ENCODE data around the gene LPAR1.
"Not testable (repeated sequence)": the region's sequence is repeated elsewhere in the genome, so short reads cannot be mapped to it uniquely, and the experiment has no call there.

LPAR1 gene

DNA sequence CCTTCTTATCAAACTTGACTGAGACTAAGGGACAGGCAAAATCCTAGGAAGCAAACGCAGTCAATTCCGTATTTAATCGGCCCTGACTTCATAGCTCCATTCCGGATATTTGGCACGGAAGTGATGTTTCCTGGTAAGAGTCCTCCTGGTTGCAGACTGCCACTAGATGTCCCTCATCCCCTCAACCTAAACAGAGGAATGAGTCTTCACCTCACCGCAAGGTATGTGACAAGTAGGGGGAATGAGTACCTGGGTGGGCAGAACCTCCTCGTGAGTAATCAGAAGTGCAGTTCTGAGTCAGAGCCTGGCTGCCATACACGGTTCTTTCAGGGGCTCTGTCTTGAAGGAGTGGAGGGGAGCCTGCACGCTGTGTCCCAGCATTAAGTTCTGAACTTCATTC, 196.1 kb downstream of the LPAR1 start:
- no peak overlapping the region for H3K27ac Mint-ChIP-seq
- H3K27me3 Mint-ChIP-seq, result peaks cover 4% of the 10 kb centered on the region
- H3K4me3 Mint-ChIP-seq, result no peak overlapping the region
- H3K4me1 Mint-ChIP-seq (ENCODE audit: low read depth), result no peaks in the 10 kb centered on the region
- H3K9me3 Mint-ChIP-seq, result peaks cover 6% of the 10 kb centered on the region
- H3K36me3 Mint-ChIP-seq (ENCODE audit: low read depth), result no peaks in the 10 kb centered on the region

DNA sequence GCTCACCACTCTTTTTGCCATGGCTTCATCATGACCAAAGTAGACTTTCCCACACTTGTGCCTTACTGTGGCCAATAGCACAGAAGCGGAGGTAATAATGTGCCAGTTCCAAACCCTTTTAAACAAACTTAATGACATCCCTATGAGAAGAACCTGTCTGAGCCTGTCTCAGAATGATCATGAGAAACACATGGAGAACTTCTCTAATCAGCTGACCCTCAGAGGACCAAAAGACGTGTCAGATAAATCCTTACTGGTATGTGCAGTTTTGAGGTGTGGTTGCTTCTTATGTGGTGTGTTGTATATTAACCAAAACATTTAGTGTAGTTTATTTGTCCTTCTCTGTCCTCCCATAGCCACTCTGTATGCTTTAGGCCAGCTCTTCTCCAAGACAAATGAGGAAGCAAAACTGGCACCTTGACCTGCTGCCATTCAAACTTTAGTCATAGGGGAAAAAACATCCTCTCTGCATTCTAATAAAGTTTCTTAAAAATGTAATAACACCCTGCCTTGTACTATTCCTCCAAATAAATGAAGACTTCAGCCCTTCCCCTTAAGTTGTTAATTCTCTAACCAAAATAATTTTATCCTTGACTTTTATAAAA, 200.8 kb downstream of the LPAR1 start:
- H3K4me1 Mint-ChIP-seq (ENCODE audit: low read depth), result no peaks in the 10 kb centered on the region
- H3K4me3 Mint-ChIP-seq, result no peak overlapping the region
- no peaks in the 10 kb centered on the region for H3K36me3 Mint-ChIP-seq (ENCODE audit: low read depth)
- H3K9me3 Mint-ChIP-seq, result peaks cover 8% of the 10 kb centered on the region
- no peak overlapping the region for H3K27ac Mint-ChIP-seq
- H3K27me3 Mint-ChIP-seq, result no peaks in the 10 kb centered on the region

GRCh38 chr9:110835859-110836271, 202.4 kb downstream of the LPAR1 start:
- Mint-ChIP-seq H3K27me3 (no peaks in the 10 kb centered on the region), H3K36me3 (ENCODE audit: low read depth) (no peaks in the 10 kb centered on the region), H3K4me3 (no peak overlapping the region), H3K9me3 (peaks cover 8% of the 10 kb centered on the region), H3K27ac (no peak overlapping the region), H3K4me1 (ENCODE audit: low read depth) (no peaks in the 10 kb centered on the region)

- no peaks in the 10 kb centered on the region for H3K27me3 Mint-ChIP-seq
- H3K27ac Mint-ChIP-seq, result no peak overlapping the region
- peaks cover 6% of the 10 kb centered on the region for H3K9me3 Mint-ChIP-seq
- H3K4me3 Mint-ChIP-seq, result no peak overlapping the region
- no peaks in the 10 kb centered on the region for H3K36me3 Mint-ChIP-seq (ENCODE audit: low read depth)
- H3K4me1 Mint-ChIP-seq (ENCODE audit: low read depth), result no peaks in the 10 kb centered on the region
These were observed 202.9 kb downstream of the LPAR1 start for GRCh38 chr9:110835404-110835803.

GRCh38 chr9:110832926-110833325, 205.3 kb downstream of the LPAR1 start:
- H3K4me3 Mint-ChIP-seq, result no peak overlapping the region
- no peaks in the 10 kb centered on the region for H3K27me3 Mint-ChIP-seq
- no peaks in the 10 kb centered on the region for H3K4me1 Mint-ChIP-seq (ENCODE audit: low read depth)
- H3K9me3 Mint-ChIP-seq, result peaks cover 4% of the 10 kb centered on the region
- no peaks in the 10 kb centered on the region for H3K36me3 Mint-ChIP-seq (ENCODE audit: low read depth)
- no peak overlapping the region for H3K27ac Mint-ChIP-seq

DNA sequence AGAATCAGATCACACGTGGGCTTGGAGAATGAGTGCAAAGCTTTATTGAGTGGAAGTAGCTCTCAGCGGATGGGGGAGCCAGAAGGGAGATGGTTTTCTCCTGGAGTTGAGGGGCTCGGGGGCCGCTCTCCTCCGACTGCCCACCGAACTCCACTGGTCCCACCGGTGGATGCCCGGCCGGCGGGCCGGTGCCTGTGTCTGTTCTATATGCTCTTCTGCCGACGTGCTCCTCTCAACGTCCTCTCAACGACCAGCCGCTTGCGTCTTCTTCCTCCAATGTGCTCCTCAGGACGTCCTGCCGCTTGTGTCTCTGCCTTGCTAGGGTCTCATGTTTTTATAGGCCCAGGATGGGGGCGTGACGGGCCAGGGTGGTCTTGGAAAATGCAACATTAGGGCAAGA, 207.8 kb downstream of the LPAR1 start:
- no peaks in the 10 kb centered on the region for H3K4me1 Mint-ChIP-seq (ENCODE audit: low read depth)
- no peaks in the 10 kb centered on the region for H3K27me3 Mint-ChIP-seq
- H3K9me3 Mint-ChIP-seq, result no peaks in the 10 kb centered on the region
- H3K4me3 Mint-ChIP-seq, result no peak overlapping the region
- H3K27ac Mint-ChIP-seq, result no peak overlapping the region
- no peaks in the 10 kb centered on the region for H3K36me3 Mint-ChIP-seq (ENCODE audit: low read depth)

- H3K4me1 Mint-ChIP-seq (ENCODE audit: low read depth), result no peaks in the 10 kb centered on the region
- no peak overlapping the region for H3K4me3 Mint-ChIP-seq
- H3K27ac Mint-ChIP-seq, result no peak overlapping the region
- H3K36me3 Mint-ChIP-seq (ENCODE audit: low read depth), result no peaks in the 10 kb centered on the region
- H3K27me3 Mint-ChIP-seq, result no peaks in the 10 kb centered on the region
- peaks cover 14% of the 10 kb centered on the region for H3K9me3 Mint-ChIP-seq
These were observed 210.0 kb downstream of the LPAR1 start for GRCh38 chr9:110828264-110828663.

DNA sequence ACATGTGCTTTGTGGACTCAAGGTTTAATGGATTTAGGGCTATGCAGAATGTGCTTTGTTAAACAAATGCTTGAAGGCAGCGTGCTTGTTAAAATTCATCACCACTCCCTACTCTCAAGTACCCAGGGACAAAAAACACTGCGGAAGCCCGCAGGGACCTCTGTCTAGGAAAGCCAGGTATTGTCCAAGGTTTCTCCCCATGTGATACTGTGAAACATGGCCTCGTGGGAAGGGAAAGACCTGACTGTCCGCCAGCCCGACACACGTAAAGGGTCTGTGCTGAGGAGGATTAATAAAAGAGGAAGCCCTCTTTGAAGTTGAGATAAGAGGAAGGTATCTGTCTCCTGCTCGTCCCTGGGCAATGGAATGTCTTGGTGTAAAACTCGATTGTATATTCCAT, 211.9 kb downstream of the LPAR1 start:
- not testable (repeated sequence) for H3K4me3 Mint-ChIP-seq; H3K27ac Mint-ChIP-seq; H3K4me1 Mint-ChIP-seq (ENCODE audit: low read depth); H3K36me3 Mint-ChIP-seq (ENCODE audit: low read depth); H3K27me3 Mint-ChIP-seq
- peaks cover 14% of the 10 kb centered on the region for H3K9me3 Mint-ChIP-seq

DNA sequence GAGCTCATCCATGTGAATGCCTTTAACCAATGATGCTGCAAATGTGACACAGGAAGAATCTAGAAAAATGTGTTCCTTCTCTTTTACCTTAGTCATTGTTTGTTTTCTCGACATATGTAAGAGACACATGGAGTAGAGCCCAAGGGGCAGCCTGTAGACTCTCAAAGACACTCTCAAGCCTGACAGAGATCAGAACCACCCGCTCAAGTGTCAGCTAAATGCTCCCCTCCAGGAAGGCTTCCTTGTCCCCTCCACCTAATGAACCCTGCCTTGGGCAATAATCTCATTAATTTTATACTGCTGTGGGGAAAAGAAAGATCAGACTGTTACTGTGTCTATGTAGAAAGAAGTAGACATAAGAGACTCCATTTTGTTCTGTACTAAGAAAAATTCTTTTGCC, 212.3 kb downstream of the LPAR1 start:
- H3K4me3 Mint-ChIP-seq, result no peak overlapping the region
- H3K27ac Mint-ChIP-seq, result no peak overlapping the region
- peaks cover 14% of the 10 kb centered on the region for H3K9me3 Mint-ChIP-seq
- H3K27me3 Mint-ChIP-seq, result no peaks in the 10 kb centered on the region
- H3K4me1 Mint-ChIP-seq (ENCODE audit: low read depth), result no peaks in the 10 kb centered on the region
- no peaks in the 10 kb centered on the region for H3K36me3 Mint-ChIP-seq (ENCODE audit: low read depth)

DNA sequence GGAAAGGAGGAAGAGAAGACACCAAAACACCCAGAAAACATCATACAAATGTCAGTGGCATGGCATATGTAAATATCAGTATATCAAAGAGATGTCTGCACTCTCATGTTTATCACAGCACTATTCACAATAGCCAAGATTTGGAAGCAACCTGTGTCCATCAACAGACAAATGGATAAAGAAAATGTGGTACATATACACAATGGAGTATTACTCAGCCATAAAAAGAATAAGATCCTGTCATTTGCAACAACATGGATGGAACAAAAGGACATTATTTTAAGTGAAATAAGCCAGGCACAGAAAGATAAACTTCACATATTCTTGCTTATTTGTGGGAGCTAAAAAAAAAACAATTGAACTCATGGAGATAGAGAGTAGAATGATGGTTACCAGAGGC, 213.1 kb downstream of the LPAR1 start:
- H3K27ac Mint-ChIP-seq; H3K4me3 Mint-ChIP-seq; H3K4me1 Mint-ChIP-seq (ENCODE audit: low read depth); H3K36me3 Mint-ChIP-seq (ENCODE audit: low read depth); H3K27me3 Mint-ChIP-seq: not testable (repeated sequence)
- peaks cover 14% of the 10 kb centered on the region for H3K9me3 Mint-ChIP-seq

Data from stimulated activated naive CD8-positive, alpha-beta T cell treated with anti-CD3 and anti-CD28 coated beads, Interleukin-15, Interleukin-2, amounts not matched to agents 100 ng/mL and 50 ng/mL, for 24 hours (primary cell).